Astrocyte (in vitro differentiated cells and primary cell): ENCODE results near the gene PSME3. TPM values are rescaled to one million over a fixed set of nuclear protein-coding genes. Genes with fewer than 3 reads are reported as not detected.
A peak's percentile ranks its signal among the peaks of the same experiment; 100 is the strongest.

Experiments
- DNase-seq: peaks from one replicate; pipeline ENCODE4 v3.0.0-alpha.2; 2010; ENCODE audit warnings: low read depth
- FAIRE-seq: peaks from 2 replicates; lab custom pipeline; 2011; peaks lifted over from hg19 to GRCh38; lab: Jason Lieb, UNC
- H2AFZ ChIP-seq: 2 replicates; pipeline ENCODE4 v1.6.0; 2012; ENCODE audit warnings: low read depth, low read length, inconsistent platforms
- H3K27ac ChIP-seq: 2 replicates; pipeline ENCODE4 v1.5.1; 2011; ENCODE audit warnings: low read depth, low read length, inconsistent platforms
- H3K27me3 ChIP-seq: 2 replicates; pipeline ENCODE4 v1.6.0; 2011; ENCODE audit warnings: low read length, inconsistent platforms; ENCODE audit not compliant: insufficient read depth
- H3K36me3 ChIP-seq: 2 replicates; pipeline ENCODE4 v1.5.1; 2011; ENCODE audit warnings: low read length, inconsistent platforms; ENCODE audit not compliant: insufficient read depth
- H3K4me1 ChIP-seq: 2 replicates; pipeline ENCODE4 v1.5.1; 2011; ENCODE audit warnings: low read length, inconsistent platforms; ENCODE audit not compliant: insufficient read depth
- H3K4me2 ChIP-seq: 2 replicates; pipeline ENCODE4 v1.6.0; 2012; ENCODE audit warnings: low read length, inconsistent platforms
- H3K4me3 ChIP-seq: 2 replicates; pipeline ENCODE4 v1.5.1; 2011; ENCODE audit warnings: low read depth, mild to moderate bottlenecking, low read length, inconsistent platforms; ENCODE audit not compliant: insufficient read depth
- H3K79me2 ChIP-seq: 2 replicates; pipeline ENCODE4 v1.6.0; 2012; ENCODE audit warnings: mild to moderate bottlenecking, low read length, inconsistent platforms; ENCODE audit not compliant: insufficient read depth
- H3K9ac ChIP-seq: 2 replicates; pipeline ENCODE4 v1.6.0; 2012; ENCODE audit warnings: mild to moderate bottlenecking, low read length, inconsistent platforms
- H3K9me3 ChIP-seq: 2 replicates; pipeline ENCODE4 v1.5.1; 2012; ENCODE audit warnings: low read depth, mild to moderate bottlenecking, low read length, inconsistent platforms; ENCODE audit not compliant: insufficient read depth
- H4K20me1 ChIP-seq: 2 replicates; pipeline ENCODE4 v1.6.0; 2012; ENCODE audit warnings: low read length, inconsistent platforms; ENCODE audit not compliant: insufficient read depth
- H3K27ac Mint-ChIP-seq: one replicate; pipeline ENCODE4 v1.8.0; 2021; ENCODE audit warnings: mild to moderate bottlenecking, mixed read lengths; ENCODE audit not compliant: unreplicated experiment
- H3K27me3 Mint-ChIP-seq: one replicate; pipeline ENCODE4 v1.8.0; 2021; ENCODE audit warnings: low read depth, mixed read lengths; ENCODE audit not compliant: unreplicated experiment
- H3K36me3 Mint-ChIP-seq: one replicate; pipeline ENCODE4 v1.8.0; 2021; ENCODE audit warnings: low read depth, mixed read lengths; ENCODE audit not compliant: unreplicated experiment
- H3K4me1 Mint-ChIP-seq: one replicate; pipeline ENCODE4 v1.8.0; 2021; ENCODE audit warnings: low read depth, mixed read lengths; ENCODE audit not compliant: unreplicated experiment
- H3K4me3 Mint-ChIP-seq: one replicate; pipeline ENCODE4 v1.8.0; 2021; ENCODE audit warnings: mild to moderate bottlenecking, moderate library complexity, mixed read lengths; ENCODE audit not compliant: unreplicated experiment
- H3K9me3 Mint-ChIP-seq: one replicate; pipeline ENCODE4 v1.8.0; 2021; ENCODE audit warnings: mild to moderate bottlenecking, mixed read lengths; ENCODE audit not compliant: unreplicated experiment
- CTCF ChIP-seq: IDR thresholded peaks from 2 replicates; pipeline ENCODE4 v1.5.1; 2011; ENCODE audit warnings: low read depth, mild to moderate bottlenecking, inconsistent platforms, low read length, moderate library complexity; ENCODE audit not compliant: insufficient read depth
- EZH2 ChIP-seq: IDR thresholded peaks from 2 replicates; pipeline ENCODE4 v1.6.1; 2012; ENCODE audit warnings: mild to moderate bottlenecking, low read length, inconsistent platforms; ENCODE audit not compliant: insufficient read depth
- total RNA-seq: library from RNA; stranded (reverse); gene quantifications from 2 replicates; pipeline ENCODE4 v1.2.1, GENCODE V29; 2021

The PSME3 gene
- total RNA-seq, 1 donor from 2014 or later = 152 TPM

- Mint-ChIP-seq H3K27ac (peak within 1 kb of the TSS; percentile 84), H3K4me1 (peaks cover 10% of the 10 kb centered on the region), H3K9me3 (no peaks in the 10 kb centered on the region), H3K4me3 (peak within 1 kb of the TSS; percentile 94), H3K36me3 (peaks cover 13% of the 10 kb centered on the region), H3K27me3 (no peaks in the 10 kb centered on the region)
- Histone ChIP-seq H3K79me2 (peaks cover 14% of the 10 kb centered on the region), H4K20me1 (no peaks in the 10 kb centered on the region), H3K27ac (peak within 1 kb of the TSS; percentile 65), H3K9me3 (no peaks in the 10 kb centered on the region), H3K36me3 (peaks cover 3% of the 10 kb centered on the region), H3K27me3 (peaks cover 3% of the 10 kb centered on the region), H3K4me2 (peak within 1 kb of the TSS; percentile 89), H3K4me3 (peak within 1 kb of the TSS; percentile 97), H3K9ac (peak within 1 kb of the TSS; percentile 91), H3K4me1 (peaks cover 23% of the 10 kb centered on the region), H2AFZ (peak within 1 kb of the TSS; percentile 95)
- TF ChIP-seq CTCF (no peak), EZH2 (no peak)
- FAIRE-seq = no peak
- peak; percentile 67 for DNase-seq
These were observed 34.5 kb upstream of the PSME3 start, which contains the start of the genes CNTD1 and COA3 for GRCh38 chr17:42798383-42799380. TSS of gene CNTD1 (plus strand) at chr17:42798861. CDS start at chr17:42799068, 207 bp downstream. TSS of gene COA3 (minus strand) at chr17:42798704. CDS start at chr17:42798681, 23 bp downstream.

GRCh38 chr17:42803074-42803883 is 29.9 kb upstream of the PSME3 start:
- no peak overlapping the region for H2AFZ ChIP-seq
- DNase-seq (peak; percentile 27), FAIRE-seq (no peak)
- H3K27ac ChIP-seq = no peak overlapping the region
- no peaks in the 10 kb centered on the region for H3K9me3 Mint-ChIP-seq
- H3K4me2 ChIP-seq = peak overlapping the region; percentile 49
- H3K4me3 ChIP-seq = no peak overlapping the region
- H4K20me1 ChIP-seq = no peaks in the 10 kb centered on the region
- H3K36me3 Mint-ChIP-seq = peaks cover 9% of the 10 kb centered on the region
- H3K4me1 Mint-ChIP-seq = peaks cover 3% of the 10 kb centered on the region
- no peak overlapping the region for H3K27ac Mint-ChIP-seq
- no peaks in the 10 kb centered on the region for H3K9me3 ChIP-seq
- H3K4me1 ChIP-seq = peaks cover 16% of the 10 kb centered on the region
- H3K4me3 Mint-ChIP-seq = no peak overlapping the region
- peaks cover 3% of the 10 kb centered on the region for H3K27me3 ChIP-seq
- TF ChIP-seq EZH2 = no peak
- no peak for TF ChIP-seq CTCF
- H3K36me3 ChIP-seq = no peaks in the 10 kb centered on the region
- H3K79me2 ChIP-seq = peaks cover 2% of the 10 kb centered on the region
- no peaks in the 10 kb centered on the region for H3K27me3 Mint-ChIP-seq
- H3K9ac ChIP-seq = no peak overlapping the region
